Subcutaneous adipose tissue (tissue), 4 donors: ENCODE results near the gene AFTPH. TPM values are rescaled to one million over a fixed set of nuclear protein-coding genes. Genes with fewer than 3 reads are reported as not detected.

Experiments
- total RNA-seq, 4 donors: library from RNA; depleted of rRNA; stranded (reverse); fragments of >200 nt; gene quantifications; one replicate each; pipeline ENCODE4 v1.1.0, GENCODE V29; 2016
- TF ChIP-seq, protein P1 (sequence below): fragments of 450-650 bp; IDR thresholded peaks from one replicate; pipeline ENCODE4 v1.5.1; 2016; ENCODE audit warnings: low read depth, mild to moderate bottlenecking, control low read depth, antibody characterized with exemption, moderate library complexity

Gene AFTPH
- total RNA-seq, 4 donors from 2014 or later = 39.2 to 50.5 (median 44.7) TPM

DNA sequence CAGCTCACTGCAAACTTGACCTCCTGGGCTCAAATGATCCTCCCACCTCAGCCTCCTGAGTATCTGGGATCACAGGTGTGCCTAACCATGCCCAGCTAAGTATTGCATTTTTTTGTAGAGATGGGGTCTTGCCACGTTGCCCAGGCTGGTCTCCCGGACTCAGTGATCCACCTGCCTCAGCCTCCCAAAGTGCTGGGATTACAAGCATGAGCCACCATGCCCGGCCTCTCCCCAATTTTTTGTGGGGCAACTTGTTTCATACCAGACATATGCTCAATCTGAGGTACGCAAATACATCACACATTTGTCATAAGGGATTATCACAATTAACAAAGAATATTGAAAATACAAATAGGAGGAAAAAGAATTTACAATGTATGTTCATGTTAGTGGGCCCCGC is 42.5 kb upstream of the AFTPH start:
- TF ChIP-seq, protein P1, sequence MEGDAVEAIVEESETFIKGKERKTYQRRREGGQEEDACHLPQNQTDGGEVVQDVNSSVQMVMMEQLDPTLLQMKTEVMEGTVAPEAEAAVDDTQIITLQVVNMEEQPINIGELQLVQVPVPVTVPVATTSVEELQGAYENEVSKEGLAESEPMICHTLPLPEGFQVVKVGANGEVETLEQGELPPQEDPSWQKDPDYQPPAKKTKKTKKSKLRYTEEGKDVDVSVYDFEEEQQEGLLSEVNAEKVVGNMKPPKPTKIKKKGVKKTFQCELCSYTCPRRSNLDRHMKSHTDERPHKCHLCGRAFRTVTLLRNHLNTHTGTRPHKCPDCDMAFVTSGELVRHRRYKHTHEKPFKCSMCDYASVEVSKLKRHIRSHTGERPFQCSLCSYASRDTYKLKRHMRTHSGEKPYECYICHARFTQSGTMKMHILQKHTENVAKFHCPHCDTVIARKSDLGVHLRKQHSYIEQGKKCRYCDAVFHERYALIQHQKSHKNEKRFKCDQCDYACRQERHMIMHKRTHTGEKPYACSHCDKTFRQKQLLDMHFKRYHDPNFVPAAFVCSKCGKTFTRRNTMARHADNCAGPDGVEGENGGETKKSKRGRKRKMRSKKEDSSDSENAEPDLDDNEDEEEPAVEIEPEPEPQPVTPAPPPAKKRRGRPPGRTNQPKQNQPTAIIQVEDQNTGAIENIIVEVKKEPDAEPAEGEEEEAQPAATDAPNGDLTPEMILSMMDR = no peak

DNA sequence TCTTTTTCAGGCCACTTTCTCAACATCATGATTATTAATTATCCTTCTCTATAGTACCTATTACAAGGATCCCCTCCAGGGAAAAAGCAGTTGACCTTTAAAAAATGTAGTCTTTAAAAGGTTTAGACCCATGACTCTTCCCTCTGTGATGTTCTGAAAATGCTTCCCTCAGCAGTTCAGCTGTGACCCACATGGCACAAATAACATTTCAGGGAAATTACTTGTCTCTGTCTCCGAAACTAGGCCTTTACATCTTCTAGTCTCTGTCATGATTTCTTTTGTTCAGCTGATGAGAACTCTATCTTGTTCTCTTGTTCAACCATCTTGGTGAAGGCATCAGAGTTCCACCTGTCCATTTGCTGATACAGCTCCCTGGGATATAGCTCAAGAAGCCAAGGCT is 41.9 kb upstream of the AFTPH start:
- TF ChIP-seq, protein P1 = no peak

DNA sequence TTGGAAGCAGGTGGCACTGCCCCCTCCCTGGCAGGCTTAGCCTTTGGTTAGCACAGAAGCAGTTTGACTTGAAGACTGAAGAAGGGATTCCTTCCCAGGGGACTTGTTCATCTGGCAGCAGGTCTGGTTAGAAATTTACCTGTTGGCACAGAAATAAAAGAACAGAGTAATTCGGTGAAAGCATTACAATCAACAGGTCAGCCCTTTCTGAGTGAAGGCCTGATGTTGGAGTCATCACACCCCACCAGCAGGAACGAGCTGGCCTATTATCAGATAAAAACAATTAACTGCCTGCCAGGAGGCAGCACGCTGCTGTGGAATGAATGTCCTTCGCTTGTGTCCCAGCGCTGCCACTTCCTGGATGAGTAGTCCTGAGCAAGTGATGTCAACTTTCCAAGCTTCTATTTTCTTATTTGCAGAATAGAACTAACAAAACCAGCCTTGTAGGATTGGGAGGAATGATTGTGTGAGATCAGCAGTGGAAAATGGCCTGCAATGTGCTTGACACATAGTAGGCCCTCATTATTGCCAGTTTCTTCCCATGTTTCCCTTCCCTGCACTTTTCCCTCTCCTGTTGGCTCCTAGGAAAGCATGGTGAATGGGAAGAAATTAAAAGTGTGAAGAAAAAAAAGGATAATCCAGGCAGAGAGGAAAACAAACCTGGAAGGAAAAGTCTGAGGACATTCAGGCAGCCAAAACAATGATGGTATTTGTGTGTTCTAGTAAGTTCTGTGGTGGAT is 41.2 kb upstream of the AFTPH start:
- TF ChIP-seq, protein P1 = no peak

DNA sequence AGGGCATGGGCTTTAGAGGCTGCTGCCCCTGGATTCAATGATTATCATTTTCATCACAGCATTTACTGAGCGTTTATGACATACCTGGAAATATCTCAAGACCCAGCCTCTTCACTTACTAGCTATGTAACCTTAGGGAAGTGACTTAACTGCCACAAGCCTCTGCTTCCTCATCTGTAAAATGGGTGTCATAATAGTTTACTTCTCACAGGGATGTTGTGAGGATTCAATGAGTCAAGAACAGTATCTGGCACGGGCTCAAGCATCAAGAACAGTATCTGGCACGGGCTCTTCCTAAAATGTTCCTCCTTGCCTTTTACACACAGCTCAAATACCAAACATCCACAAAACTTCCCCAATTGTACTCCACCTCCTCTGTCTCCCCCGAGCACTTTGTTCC is 38.8 kb upstream of the AFTPH start:
- TF ChIP-seq, protein P1 = no peak

DNA sequence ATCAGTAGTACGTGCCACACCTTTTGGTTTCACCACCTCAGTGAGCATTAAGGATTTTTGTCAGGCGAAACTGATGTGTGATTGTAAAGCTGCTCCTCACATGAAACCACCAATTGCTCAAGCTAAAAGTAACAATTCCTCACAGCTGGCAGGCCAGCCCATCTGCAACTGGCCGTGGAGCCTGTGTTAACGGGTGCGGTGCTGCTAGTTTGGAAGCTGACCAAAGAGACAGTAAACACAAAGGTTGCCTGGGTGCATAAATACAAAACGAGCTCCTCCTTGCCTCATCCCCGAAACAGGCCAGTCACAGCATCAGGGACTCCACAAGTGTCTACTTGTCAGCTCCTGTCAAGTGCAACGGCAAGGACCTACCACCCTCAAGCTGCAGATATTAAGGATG is 38.2 kb upstream of the AFTPH start:
- TF ChIP-seq, protein P1 = no peak

DNA sequence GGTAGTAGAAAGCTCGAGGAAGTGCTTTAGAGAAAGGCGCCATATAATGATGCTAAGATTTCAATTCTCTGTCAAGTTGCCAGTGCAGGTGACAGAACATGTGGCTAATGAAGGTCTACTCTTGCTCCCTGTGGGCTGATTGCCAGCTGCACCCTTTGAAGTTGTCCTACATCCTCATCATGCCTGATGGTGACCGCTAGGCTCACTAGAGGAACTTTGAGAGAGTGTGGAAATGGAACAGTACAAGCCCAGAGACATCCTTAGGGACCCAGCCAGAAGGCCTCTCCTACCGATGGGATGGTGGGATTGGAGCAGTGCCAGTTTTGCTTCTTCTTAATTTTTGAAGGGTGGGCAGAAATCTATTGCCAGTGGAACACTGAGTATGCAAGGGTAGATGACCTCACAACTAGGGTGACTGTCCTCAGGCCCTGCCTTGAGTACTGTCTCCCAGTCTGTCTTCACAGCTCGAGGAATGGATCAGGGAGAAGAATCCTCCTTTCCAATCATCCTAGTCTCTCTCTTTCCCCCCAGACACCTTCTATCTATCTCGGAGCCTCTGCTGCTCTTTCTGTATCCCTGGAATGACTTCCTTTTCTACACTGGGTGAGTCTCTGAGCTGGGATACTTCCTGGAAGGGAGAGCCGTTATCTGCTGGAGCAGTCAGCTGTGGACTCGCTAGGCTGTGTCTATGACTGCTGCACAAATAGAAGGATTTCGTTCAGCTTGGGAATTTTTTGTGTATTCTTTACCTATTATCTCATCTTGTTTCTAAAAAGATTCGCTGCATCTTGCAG is 36.7 kb upstream of the AFTPH start:
- TF ChIP-seq, protein P1 = no peak
